ENCODE data around the gene CD209.

CD209 gene

GRCh38 chr19:7734220-7735203 is 12.8 kb downstream of the CD209 start:
- Histone ChIP-seq H3K27ac (ENCODE audit: extremely low read depth, low read depth, low read length) (no peak overlapping the region), H3K36me3 (ENCODE audit: control insufficient read depth in 2 of 2, insufficient read depth in 1 of 2, low read length in 2 of 2) (no peaks in the 10 kb centered on the region), H3K4me3 (ENCODE audit: low read depth, low read length) (no peak overlapping the region), H3K4me1 (ENCODE audit: control insufficient read depth, insufficient read depth, low read length) (no peaks in the 10 kb centered on the region), H3K9me3 (ENCODE audit: control insufficient read depth, insufficient read depth, low read depth, low read length) (no peaks in the 10 kb centered on the region)
- POLR2A ChIA-PET: no interaction called here
- TF ChIP-seq SCRT2 (tag by site-specific recombination; IDR thresholded peaks at IDR 0.05): peak; percentile 40; the same call in 1 of the 2 replicates
- no peak for TF ChIP-seq ZNF707 (tag by site-specific recombination; IDR thresholded peaks at IDR 0.05)
- no peak for TF ChIP-seq KLF9 (tag by site-specific recombination; IDR thresholded peaks at IDR 0.05; ENCODE audit: low read depth)
- no peak for TF ChIP-seq ZNF544 (tag by site-specific recombination; IDR thresholded peaks at IDR 0.05)
- CTCF ChIA-PET: interaction anchor here (0.7 kb wide), 1 partner anchor 319 kb away, joined by 5 read pairs; no protein-coding TSS in a partner anchor

GRCh38 chr19:7733376-7733775 is 14.0 kb downstream of the CD209 start:
- Histone ChIP-seq H3K9me3 (ENCODE audit: control insufficient read depth, insufficient read depth, low read depth, low read length) (no peaks in the 10 kb centered on the region), H3K27ac (ENCODE audit: extremely low read depth, low read depth, low read length) (no peak overlapping the region), H3K4me3 (ENCODE audit: low read depth, low read length) (no peak overlapping the region), H3K36me3 (ENCODE audit: control insufficient read depth in 2 of 2, insufficient read depth in 1 of 2, low read length in 2 of 2) (no peaks in the 10 kb centered on the region), H3K4me1 (ENCODE audit: control insufficient read depth, insufficient read depth, low read length) (no peaks in the 10 kb centered on the region)
- TF ChIP-seq SALL2 (tag by site-specific recombination; IDR thresholded peaks at IDR 0.05; ENCODE audit: borderline replicate concordance): no peak
- TF ChIP-seq ZNF362 (tag by site-specific recombination; IDR thresholded peaks at IDR 0.05): no peak
- TF ChIP-seq ZNF18 (tag by site-specific recombination; IDR thresholded peaks at IDR 0.05): no peak
- no peak for TF ChIP-seq ZNF529 (tag by site-specific recombination; IDR thresholded peaks at IDR 0.05; ENCODE audit: insufficient replicate concordance)
- no peak for TF ChIP-seq TSHZ1 (tag by site-specific recombination; IDR thresholded peaks at IDR 0.05; ENCODE audit: borderline replicate concordance)
- no peak for TF ChIP-seq ZNF335 (tag by site-specific recombination; conservative IDR thresholded peaks at IDR 0.05)
- no peak for TF ChIP-seq SCRT2 (tag by site-specific recombination; IDR thresholded peaks at IDR 0.05)
- TF ChIP-seq REPIN1 (tag by site-specific recombination; IDR thresholded peaks at IDR 0.05; ENCODE audit: low read depth): no peak
- TF ChIP-seq ZFP41 (tag by site-specific recombination; IDR thresholded peaks at IDR 0.05; ENCODE audit: borderline replicate concordance): no peak
- TF ChIP-seq ZNF555 (tag by site-specific recombination; conservative IDR thresholded peaks at IDR 0.05): no peak
- no peak for TF ChIP-seq ZNF792 (tag by site-specific recombination; IDR thresholded peaks at IDR 0.05)
- no peak for TF ChIP-seq ZNF585B (tag by site-specific recombination; IDR thresholded peaks at IDR 0.05)
- TF ChIP-seq AEBP2 (tag by site-specific recombination; IDR thresholded peaks at IDR 0.05; ENCODE audit: borderline replicate concordance): no peak
- no peak for TF ChIP-seq ZNF114 (tag by site-specific recombination; IDR thresholded peaks at IDR 0.05)
- no peak for TF ChIP-seq KLF17 (tag by site-specific recombination; IDR thresholded peaks at IDR 0.05)
- no peak for TF ChIP-seq ZNF416 (tag by site-specific recombination; IDR thresholded peaks at IDR 0.05)
- no peak for TF ChIP-seq ZNF558 (tag by site-specific recombination; IDR thresholded peaks at IDR 0.05)
- no peak for TF ChIP-seq GLIS2 (tag by site-specific recombination; IDR thresholded peaks at IDR 0.05)
- no peak for TF ChIP-seq ZNF433 (tag by site-specific recombination; IDR thresholded peaks at IDR 0.05; ENCODE audit: low read depth)
- no peak for TF ChIP-seq ZNF785 (tag by site-specific recombination; IDR thresholded peaks at IDR 0.05)
- ChIA-PET POLR2A (no interaction called here), CTCF (interaction anchor here (0.7 kb wide), 1 partner anchor 318 kb away, joined by 5 read pairs; no protein-coding TSS in a partner anchor)

Measured in HEK293 (cell line).